Breast epithelium (tissue), 3 donors: ENCODE data around the gene CCDC146.

Source experiments
- CTCF ChIP-seq, 3 donors: fragments of 450-650 bp; IDR thresholded peaks; one replicate each; pipeline ENCODE4 v1.5.1; 2016 to 2017; ENCODE audit warnings: antibody characterized with exemption in 3 of 3, mild to moderate bottlenecking in 3 of 3, moderate library complexity in 3 of 3
- POLR2A ChIP-seq: fragments of 450-650 bp; IDR thresholded peaks from one replicate; pipeline ENCODE4 v1.6.1; 2016; ENCODE audit warnings: antibody characterized with exemption, mild to moderate bottlenecking, moderate library complexity

GRCh38 chr7:77281780-77282478 lies 159.5 kb downstream of the CCDC146 start:
- TF ChIP-seq CTCF (IDR thresholded peaks at IDR 0.05) = no peak
- TF ChIP-seq POLR2A = no peak
